ENCODE data around the gene GPR75. TPM values are rescaled to one million over a fixed set of nuclear protein-coding genes. Genes with fewer than 3 reads are reported as not detected.

The GPR75 gene
- total RNA-seq, 1 experiment from 2014 or later = 1.1 TPM

Other genes starting within 250 kb of the GPR75 start
- gene CHAC2, start 92.2 kb downstream of the GPR75 start, total RNA-seq (2014; rRNA removed; shearing (Covaris generic)) = 36.1 and 37.0 TPM in 2 replicates
- gene ASB3, start 73.0 kb downstream of the GPR75 start, total RNA-seq (2014; rRNA removed; shearing (Covaris generic)) = 24.8 and 27.8 TPM in 2 replicates
- 70.3 and 85.9 TPM in 2 replicates for gene ERLEC1, start 72.9 kb downstream of the GPR75 start, total RNA-seq (2014; rRNA removed; shearing (Covaris generic))
- 17.6 and 26.2 TPM in 2 replicates for gene PSME4, start 111.0 kb upstream of the GPR75 start, total RNA-seq (2014; rRNA removed; shearing (Covaris generic))

Measured in H4 (cell line).